WI38 (cell line): ENCODE results near the gene NLRP8.
"Not testable (repeated sequence)": the region's sequence is repeated elsewhere in the genome, so short reads cannot be mapped to it uniquely, and the experiment has no call there.

Source experiments
- H3K4me3 ChIP-seq: 2 replicates; pipeline ENCODE4 v1.5.1; 2011; ENCODE audit warnings: low read depth, mild to moderate bottlenecking, control low read depth, low read length
- CTCF ChIP-seq: IDR thresholded peaks from 2 replicates; pipeline ENCODE4 v1.5.1; 2012; ENCODE audit warnings: low read depth, mild to moderate bottlenecking, control low read depth, low read length

Gene NLRP8

DNA sequence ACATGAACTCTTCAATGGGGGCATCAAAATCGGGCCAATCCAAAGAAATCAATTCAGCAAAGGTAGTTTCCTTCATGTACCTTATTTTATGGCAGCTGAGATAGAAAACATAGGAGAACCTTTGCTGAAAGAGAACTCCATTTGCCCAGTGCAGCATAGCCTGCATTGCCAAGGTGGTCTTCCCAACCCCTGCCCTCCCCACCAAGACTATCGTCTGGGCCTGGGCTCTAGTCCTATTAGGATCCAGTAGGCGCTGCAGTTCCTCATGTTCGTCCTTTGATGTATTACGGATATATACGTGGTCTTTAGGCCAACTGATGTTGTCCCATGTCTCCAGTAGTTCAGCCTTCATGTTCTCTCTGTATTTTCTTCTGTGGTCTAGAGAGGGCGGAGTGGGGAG lies 34.7 kb upstream of the NLRP8 start:
- no peak overlapping the region for H3K4me3 ChIP-seq
- no peak for TF ChIP-seq CTCF

GRCh38 chr19:55913643-55914268 lies 33.9 kb upstream of the NLRP8 start:
- TF ChIP-seq CTCF = no peak

GRCh38 chr19:55923556-55923955 lies 24.1 kb upstream of the NLRP8 start:
- no peak for TF ChIP-seq CTCF
- H3K4me3 ChIP-seq = no peak overlapping the region

More at GRCh38 chr19:55913643-55914268, 33.9 kb upstream of the NLRP8 start:
- no peak overlapping the region for H3K4me3 ChIP-seq

- no peak for TF ChIP-seq CTCF
- no peak overlapping the region for H3K4me3 ChIP-seq
Observed at GRCh38 chr19:55927991-55928390, 19.6 kb upstream of the NLRP8 start.

- not testable (repeated sequence) for H3K4me3 ChIP-seq
Observed at GRCh38 chr19:55929258-55929657, 18.4 kb upstream of the NLRP8 start.

GRCh38 chr19:55930996-55931515 lies 16.6 kb upstream of the NLRP8 start:
- H3K4me3 ChIP-seq = no peak overlapping the region
- no peak for TF ChIP-seq CTCF

DNA sequence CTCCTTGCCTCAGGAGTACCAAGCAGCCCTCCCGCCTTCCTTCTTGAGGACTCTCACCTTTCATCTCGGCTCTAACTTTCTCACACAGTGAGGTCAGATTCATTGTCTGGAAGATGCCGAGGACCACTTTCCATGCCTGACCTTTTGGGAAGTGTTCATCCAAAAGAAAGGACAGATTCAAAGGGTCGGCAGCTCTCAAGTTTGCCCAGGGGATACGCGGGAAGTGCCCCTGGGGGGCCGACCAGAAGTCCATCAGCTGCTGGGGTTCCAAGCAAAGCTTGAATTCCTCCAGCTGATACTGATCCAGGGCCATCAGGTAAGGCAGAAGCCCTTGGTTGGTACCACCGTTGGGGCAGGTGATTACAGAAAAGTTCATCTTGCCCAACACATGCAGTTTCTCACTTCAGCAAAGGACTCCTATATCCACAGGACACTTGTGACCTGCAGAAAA lies 15.7 kb upstream of the NLRP8 start, which contains the start of gene NLRP13:
Gene NLRP13 (minus strand): TSS at position 401 of the 451 bp plus-strand sequence. CDS start 25 bp downstream, at position 376.
- H3K4me3 ChIP-seq = no peak within 1 kb of the TSS
- no peak for TF ChIP-seq CTCF

- no peak for TF ChIP-seq CTCF
- no peak overlapping the region for H3K4me3 ChIP-seq
Observed at GRCh38 chr19:55935206-55935605, 12.4 kb upstream of the NLRP8 start.
